Measurements from ENCODE around the gene TANC1.
"Not testable (repeated sequence)": the region's sequence is repeated elsewhere in the genome, so short reads cannot be mapped to it uniquely, and the experiment has no call there.

TANC1 gene

GRCh38 chr2:159094173-159094737 is 125.8 kb downstream of the TANC1 start:
- DNase-seq: no peak

- DNase-seq: no peak
Observed at GRCh38 chr2:159095813-159096212, 127.4 kb downstream of the TANC1 start.

GRCh38 chr2:159096302-159096855 is 127.9 kb downstream of the TANC1 start:
- DNase-seq: not testable (repeated sequence)

GRCh38 chr2:159096901-159097300 is 128.5 kb downstream of the TANC1 start:
- DNase-seq: no peak

GRCh38 chr2:159098361-159098760 is 129.9 kb downstream of the TANC1 start:
- DNase-seq: no peak

GRCh38 chr2:159098921-159099411 is 130.5 kb downstream of the TANC1 start:
- DNase-seq: no peak

GRCh38 chr2:159101755-159102489 is 133.5 kb downstream of the TANC1 start:
- DNase-seq: no peak

GRCh38 chr2:159103411-159103810 is 135.0 kb downstream of the TANC1 start:
- no peak for DNase-seq

GRCh38 chr2:159106109-159106508 is 137.7 kb downstream of the TANC1 start:
- DNase-seq: no peak

- DNase-seq: peak; percentile 23
Observed at GRCh38 chr2:159108181-159108893, 139.9 kb downstream of the TANC1 start.

GRCh38 chr2:159109517-159109916 is 141.1 kb downstream of the TANC1 start:
- no peak for DNase-seq

GRCh38 chr2:159110784-159111183 is 142.3 kb downstream of the TANC1 start:
- DNase-seq: no peak

- no peak for DNase-seq
Observed at GRCh38 chr2:159111346-159111927, 143.0 kb downstream of the TANC1 start.

- DNase-seq: no peak
Observed at GRCh38 chr2:159114835-159115234, 146.4 kb downstream of the TANC1 start.

- no peak for DNase-seq
Observed at GRCh38 chr2:159116922-159117321, 148.5 kb downstream of the TANC1 start.

- no peak for DNase-seq
Observed at GRCh38 chr2:159117658-159118057, 149.2 kb downstream of the TANC1 start.

- peak; percentile 55 for DNase-seq
Observed at GRCh38 chr2:159118115-159118858, 149.8 kb downstream of the TANC1 start.

GRCh38 chr2:159118859-159119500 is 150.5 kb downstream of the TANC1 start:
- no peak for DNase-seq

GRCh38 chr2:159119652-159120257 is 151.3 kb downstream of the TANC1 start:
- DNase-seq: no peak

GRCh38 chr2:159123786-159124185 is 155.3 kb downstream of the TANC1 start:
- no peak for DNase-seq

GRCh38 chr2:159124441-159124911 is 156.0 kb downstream of the TANC1 start:
- DNase-seq: no peak
